Nephron (organoid): Measurements from ENCODE around the gene MND1.

Experiments used
- H3K27ac Mint-ChIP-seq, 3 experiments: 2 replicates each; pipeline ENCODE4 v1.8.0; 2020; ENCODE audit warnings: mixed read lengths in 3 of 3, mild to moderate bottlenecking in 2 of 3, moderate library complexity in 1 of 3
- H3K27me3 Mint-ChIP-seq: 2 replicates; pipeline ENCODE4 v1.8.0; 2021; ENCODE audit warnings: low read depth, mild to moderate bottlenecking, moderate library complexity, mixed read lengths
- H3K36me3 Mint-ChIP-seq: 2 replicates; pipeline ENCODE4 v1.8.0; 2020; ENCODE audit warnings: low read depth, mixed read lengths
- H3K4me1 Mint-ChIP-seq: 2 replicates; pipeline ENCODE4 v1.8.0; 2020; ENCODE audit warnings: mixed read lengths
- H3K4me3 Mint-ChIP-seq, 3 experiments: 2 replicates each; pipeline ENCODE4 v1.8.0; 2020; ENCODE audit warnings: mild to moderate bottlenecking in 3 of 3, mixed read lengths in 3 of 3, moderate library complexity in 2 of 3
- H3K9me3 Mint-ChIP-seq: 2 replicates; pipeline ENCODE4 v1.8.0; 2020; ENCODE audit warnings: mixed read lengths
- CTCF ChIP-seq, 3 experiments: fragments of 200-600 bp; sonication (generic); IDR thresholded peaks; one replicate each; pipeline ENCODE4 v1.5.0; 2021; ENCODE audit warnings: antibody characterized with exemption in 3 of 3; ENCODE audit not compliant: unreplicated experiment in 3 of 3

The MND1 gene

GRCh38 chr4:153367092-153367491 lies 22.6 kb downstream of the MND1 start:
- Mint-ChIP-seq H3K4me3 (no peak overlapping the region), H3K36me3 (peaks cover 69% of the 10 kb centered on the region), H3K27me3 (no peaks in the 10 kb centered on the region), H3K9me3 (peaks cover 17% of the 10 kb centered on the region), H3K27ac (no peak overlapping the region), H3K4me1 (no peaks in the 10 kb centered on the region)
- no peak for TF ChIP-seq CTCF (IDR thresholded peaks at IDR 0.05; ENCODE audit: unreplicated experiment in 3 of 3)

- peaks cover 21% of the 10 kb centered on the region for H3K9me3 Mint-ChIP-seq
These were observed 24.5 kb downstream of the MND1 start for GRCh38 chr4:153369021-153369420.

GRCh38 chr4:153371701-153372234 lies 27.3 kb downstream of the MND1 start:
- no peaks in the 10 kb centered on the region for H3K27me3 Mint-ChIP-seq

More at GRCh38 chr4:153369021-153369420, 24.5 kb downstream of the MND1 start:
- no peaks in the 10 kb centered on the region for H3K27me3 Mint-ChIP-seq
- no peak overlapping the region for H3K27ac Mint-ChIP-seq
- peaks cover 67% of the 10 kb centered on the region for H3K36me3 Mint-ChIP-seq
- no peak overlapping the region for H3K4me3 Mint-ChIP-seq
- TF ChIP-seq CTCF (IDR thresholded peaks at IDR 0.05; ENCODE audit: unreplicated experiment in 3 of 3) = no peak
- no peaks in the 10 kb centered on the region for H3K4me1 Mint-ChIP-seq

GRCh38 chr4:153372967-153373562 lies 28.6 kb downstream of the MND1 start:
- Mint-ChIP-seq H3K4me1 (no peaks in the 10 kb centered on the region), H3K4me3 (no peak overlapping the region), H3K36me3 (peaks cover 43% of the 10 kb centered on the region), H3K9me3 (peaks cover 18% of the 10 kb centered on the region), H3K27ac (no peak overlapping the region), H3K27me3 (no peaks in the 10 kb centered on the region)
- TF ChIP-seq CTCF (IDR thresholded peaks at IDR 0.05; ENCODE audit: unreplicated experiment in 3 of 3) = no peak

More at GRCh38 chr4:153371701-153372234, 27.3 kb downstream of the MND1 start:
- Mint-ChIP-seq H3K4me3 (no peak overlapping the region), H3K9me3 (peaks cover 18% of the 10 kb centered on the region), H3K36me3 (peaks cover 49% of the 10 kb centered on the region), H3K27ac (no peak overlapping the region), H3K4me1 (no peaks in the 10 kb centered on the region)
- TF ChIP-seq CTCF (IDR thresholded peaks at IDR 0.05; ENCODE audit: unreplicated experiment in 3 of 3) = no peak

GRCh38 chr4:153374442-153374841 lies 30.0 kb downstream of the MND1 start:
- no peak for TF ChIP-seq CTCF (IDR thresholded peaks at IDR 0.05; ENCODE audit: unreplicated experiment in 3 of 3)
- no peak overlapping the region for H3K27ac Mint-ChIP-seq
- no peaks in the 10 kb centered on the region for H3K4me1 Mint-ChIP-seq
- H3K9me3 Mint-ChIP-seq = peaks cover 18% of the 10 kb centered on the region
- H3K4me3 Mint-ChIP-seq = no peak overlapping the region
- peaks cover 36% of the 10 kb centered on the region for H3K36me3 Mint-ChIP-seq
- no peaks in the 10 kb centered on the region for H3K27me3 Mint-ChIP-seq

GRCh38 chr4:153375303-153375702 lies 30.8 kb downstream of the MND1 start:
- H3K4me1 Mint-ChIP-seq = no peaks in the 10 kb centered on the region
- peaks cover 29% of the 10 kb centered on the region for H3K36me3 Mint-ChIP-seq
- peaks cover 18% of the 10 kb centered on the region for H3K9me3 Mint-ChIP-seq
- no peak overlapping the region for H3K4me3 Mint-ChIP-seq
- no peak overlapping the region for H3K27ac Mint-ChIP-seq
- no peaks in the 10 kb centered on the region for H3K27me3 Mint-ChIP-seq
- TF ChIP-seq CTCF (IDR thresholded peaks at IDR 0.05; ENCODE audit: unreplicated experiment in 3 of 3) = no peak
